Activated CD4-positive, CD25-positive, alpha-beta regulatory T cell (primary cell): ENCODE data around the gene HPSE2.
"Not testable (repeated sequence)": the region's sequence is repeated elsewhere in the genome, so short reads cannot be mapped to it uniquely, and the experiment has no call there.

Source experiments
- DNase-seq, 4 experiments: peaks; one replicate each; lab custom pipeline; 2025; lab: John Stamatoyannopoulos, UW

HPSE2 gene

GRCh38 chr10:98502535-98502934 lies 733.1 kb downstream of the HPSE2 start:
- DNase-seq: not testable (repeated sequence)

- DNase-seq: no peak
Measured at GRCh38 chr10:98492763-98493162, 742.9 kb downstream of the HPSE2 start.

GRCh38 chr10:98489561-98490481 lies 745.8 kb downstream of the HPSE2 start:
- DNase-seq: no peak

GRCh38 chr10:98488669-98489430 lies 746.8 kb downstream of the HPSE2 start:
- DNase-seq: no peak

- no peak for DNase-seq
Measured at GRCh38 chr10:98487649-98488048, 748.0 kb downstream of the HPSE2 start.

DNA sequence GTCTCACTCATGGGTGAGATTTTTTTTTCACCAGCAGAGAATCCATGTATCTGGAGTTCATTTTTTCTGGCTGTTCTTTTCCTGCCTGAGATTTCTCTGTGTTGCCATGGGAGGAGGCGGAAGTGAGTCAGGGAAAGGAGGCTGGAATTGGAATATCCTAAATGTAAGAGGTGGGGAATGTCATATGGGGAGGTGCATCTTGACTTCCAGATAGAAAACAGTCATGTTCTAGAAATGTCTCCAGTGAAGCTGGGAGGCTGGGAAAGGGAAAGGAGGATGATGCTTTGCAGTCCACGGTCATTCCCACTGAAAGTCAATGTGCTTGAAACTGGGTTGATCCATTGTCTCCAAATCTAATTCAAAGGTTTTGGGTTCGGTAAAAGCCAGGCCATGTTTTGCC lies 749.2 kb downstream of the HPSE2 start:
- no peak for DNase-seq

DNA sequence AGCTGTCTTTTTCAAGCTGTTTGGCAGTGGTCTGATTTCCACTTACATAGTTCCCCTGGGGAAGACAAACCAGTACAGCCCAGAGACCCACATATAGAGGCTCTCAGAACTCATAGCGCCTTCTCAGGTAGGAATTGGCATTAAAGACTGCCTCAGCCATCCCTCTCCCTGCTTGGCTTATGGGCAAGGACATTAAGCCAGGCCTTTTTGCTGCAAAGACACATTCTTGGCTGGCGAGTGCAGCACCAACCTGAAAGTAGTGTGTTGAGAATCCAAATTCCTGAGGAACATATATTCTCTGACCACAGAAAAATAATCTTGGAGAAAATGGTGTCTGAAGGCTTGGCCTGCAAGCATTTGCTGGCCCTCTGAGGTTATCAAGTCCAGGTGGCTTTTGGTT lies 749.7 kb downstream of the HPSE2 start:
- DNase-seq: no peak

DNA sequence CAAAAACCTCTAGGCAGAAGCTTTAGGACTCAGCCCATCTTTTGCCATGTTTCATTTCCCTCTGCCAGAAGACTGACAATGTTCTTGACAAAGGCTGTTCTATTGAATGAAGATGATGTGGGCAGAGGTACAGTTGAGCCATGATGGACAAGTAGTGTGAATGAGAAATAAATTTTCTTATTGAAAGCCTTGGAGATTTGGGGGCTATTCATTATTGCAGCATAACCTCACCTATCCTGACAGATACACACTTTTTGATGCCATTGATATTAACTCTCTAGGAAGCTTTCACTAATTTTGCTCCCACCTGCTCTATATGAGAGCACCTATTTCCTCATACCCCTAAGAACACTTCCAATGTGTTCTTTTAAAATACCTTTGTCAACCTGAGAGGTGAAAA lies 752.0 kb downstream of the HPSE2 start:
- DNase-seq: no peak

DNA sequence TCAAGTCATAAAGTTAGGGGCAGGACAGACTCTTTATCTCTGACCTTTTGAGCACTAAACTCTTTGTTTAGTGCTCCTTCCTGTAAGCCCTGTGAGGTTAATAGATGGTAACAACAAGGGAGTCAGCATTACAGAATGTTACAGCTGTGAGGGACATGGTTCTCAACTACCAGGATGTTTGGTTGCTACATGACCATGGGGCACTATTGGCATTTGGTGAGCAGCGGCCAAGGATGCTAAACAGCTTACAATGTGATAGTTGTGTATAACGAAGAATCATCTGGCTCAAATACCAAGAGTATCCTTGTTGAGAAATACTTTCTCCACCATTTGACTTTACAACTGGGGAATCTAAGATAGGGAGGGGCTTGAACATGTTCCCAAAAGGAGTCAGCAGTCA lies 753.6 kb downstream of the HPSE2 start:
- no peak for DNase-seq

DNA sequence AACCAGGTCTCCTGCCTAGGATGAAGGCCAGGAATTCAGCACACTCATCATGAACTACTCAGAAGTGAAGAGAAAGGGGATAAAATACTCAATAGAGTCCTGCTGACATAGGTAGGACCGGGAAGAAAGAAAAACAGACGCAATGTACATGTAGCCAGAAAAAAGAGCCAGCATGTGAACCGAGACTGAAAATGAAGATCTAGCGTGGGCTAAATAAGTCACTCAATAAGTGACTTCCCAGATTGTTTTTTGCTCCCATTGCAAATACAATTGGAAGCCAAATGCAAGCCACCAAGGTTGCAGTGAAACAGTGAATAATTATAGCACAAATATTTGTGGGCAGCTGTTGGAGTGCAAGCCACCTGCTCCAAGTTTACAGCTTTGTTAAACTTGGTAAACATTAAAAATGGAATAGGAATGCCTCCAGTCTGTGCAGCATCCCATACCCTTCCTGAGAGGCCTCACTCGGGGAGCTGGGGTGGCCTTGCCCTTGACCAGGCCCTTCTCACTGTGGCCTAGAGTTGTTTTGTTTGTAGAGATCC lies 754.2 kb downstream of the HPSE2 start:
- DNase-seq: no peak

DNA sequence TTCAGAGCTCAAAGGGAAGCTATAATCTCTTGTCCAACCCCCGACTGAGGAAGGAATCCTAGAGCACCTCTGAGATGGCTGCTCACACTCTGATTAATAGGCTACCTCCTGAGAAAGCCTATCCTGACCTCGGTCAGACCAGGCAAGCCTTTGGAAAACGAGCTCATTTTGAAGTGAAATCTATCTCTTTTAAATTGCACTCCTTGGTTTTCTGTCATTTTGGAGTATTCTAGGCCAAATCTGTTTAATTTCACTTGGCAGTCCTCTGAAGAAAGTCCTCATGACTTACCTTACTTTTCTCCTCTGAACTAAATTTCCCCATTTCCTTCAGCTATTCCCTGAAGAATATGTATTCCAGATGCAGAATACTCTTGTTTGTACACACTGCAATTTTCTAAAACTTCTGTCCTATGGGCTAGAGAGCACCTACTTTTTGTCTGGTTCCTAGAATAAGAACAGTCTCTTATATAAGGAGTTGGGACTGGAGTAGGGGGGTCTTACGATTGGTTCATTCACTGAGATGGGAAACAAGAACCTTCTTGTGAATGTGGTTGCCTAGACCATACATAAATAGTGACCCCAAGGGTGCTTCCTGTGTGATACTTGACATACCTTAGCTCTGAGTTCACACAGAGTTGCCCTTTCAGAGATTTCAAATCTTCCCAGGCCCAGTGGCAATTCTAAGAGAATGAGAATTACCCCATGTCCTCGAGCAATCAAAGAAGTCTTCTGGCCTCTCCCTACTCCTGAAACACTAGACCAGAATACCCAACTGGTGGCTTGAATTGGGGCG lies 757.0 kb downstream of the HPSE2 start:
- DNase-seq: no peak

GRCh38 chr10:98477861-98478260 lies 757.8 kb downstream of the HPSE2 start:
- DNase-seq: no peak

DNA sequence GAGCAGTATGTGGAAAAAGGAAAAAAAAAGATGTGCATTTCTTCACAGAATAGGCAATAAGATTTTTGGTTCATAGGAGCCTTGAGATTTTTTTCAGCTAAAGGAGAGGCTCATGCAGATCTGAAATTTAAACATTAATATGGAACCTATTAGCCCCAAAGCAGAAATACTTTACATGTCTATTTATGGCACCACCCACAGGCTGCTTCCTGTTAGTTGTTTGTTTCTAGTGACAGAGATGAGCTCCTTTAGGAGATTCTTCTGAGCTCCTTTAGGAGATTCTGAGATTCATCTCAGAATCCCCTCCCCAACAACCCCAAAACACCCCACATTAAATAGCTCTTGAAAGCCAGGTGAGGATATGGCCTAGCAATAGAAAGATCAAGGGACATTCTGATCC lies 761.0 kb downstream of the HPSE2 start:
- DNase-seq: no peak

DNA sequence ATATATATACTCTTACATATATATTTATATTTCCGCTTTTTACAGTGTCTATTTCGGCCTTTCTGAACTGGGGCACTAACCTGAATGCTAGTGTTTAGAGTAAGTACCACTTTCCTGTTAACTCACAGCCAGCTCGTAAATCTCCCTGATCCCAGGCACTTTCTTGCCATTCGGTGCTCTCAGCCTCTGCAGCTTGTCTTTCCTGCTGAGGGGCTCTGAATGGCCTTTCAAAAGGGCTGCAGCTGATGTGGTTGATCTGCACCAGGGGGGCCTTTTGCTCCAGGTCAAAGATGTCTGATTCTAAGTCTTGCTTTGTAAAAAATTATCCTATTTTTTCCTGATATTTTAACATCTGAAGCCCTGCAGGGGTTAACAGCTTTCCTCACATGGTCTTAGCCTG lies 763.5 kb downstream of the HPSE2 start:
- no peak for DNase-seq

DNA sequence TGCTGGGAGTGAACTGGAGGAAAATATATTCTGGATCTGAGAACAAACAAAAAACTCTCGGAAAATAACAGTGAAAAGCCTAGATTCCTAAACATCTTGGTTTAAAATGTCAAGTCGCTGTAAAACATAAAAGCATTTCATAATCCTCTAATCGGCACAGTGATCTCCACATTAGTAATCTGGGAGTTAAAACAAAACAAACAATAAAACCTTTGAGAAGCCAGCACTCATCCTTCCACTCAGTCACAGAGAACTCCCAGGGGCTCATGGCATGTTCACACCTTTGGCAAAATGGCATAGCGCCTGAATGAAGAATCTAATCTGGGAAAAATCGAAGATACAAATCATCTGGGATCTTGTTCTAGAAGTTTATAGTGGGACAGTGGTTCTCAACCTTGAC lies 764.8 kb downstream of the HPSE2 start:
- no peak for DNase-seq

GRCh38 chr10:98469001-98469931 lies 766.4 kb downstream of the HPSE2 start:
- no peak for DNase-seq

GRCh38 chr10:98467506-98468318 lies 767.9 kb downstream of the HPSE2 start:
- peak; percentile 22 to 39 (median 30) for DNase-seq

GRCh38 chr10:98466861-98467505 lies 768.7 kb downstream of the HPSE2 start:
- DNase-seq: no peak

DNA sequence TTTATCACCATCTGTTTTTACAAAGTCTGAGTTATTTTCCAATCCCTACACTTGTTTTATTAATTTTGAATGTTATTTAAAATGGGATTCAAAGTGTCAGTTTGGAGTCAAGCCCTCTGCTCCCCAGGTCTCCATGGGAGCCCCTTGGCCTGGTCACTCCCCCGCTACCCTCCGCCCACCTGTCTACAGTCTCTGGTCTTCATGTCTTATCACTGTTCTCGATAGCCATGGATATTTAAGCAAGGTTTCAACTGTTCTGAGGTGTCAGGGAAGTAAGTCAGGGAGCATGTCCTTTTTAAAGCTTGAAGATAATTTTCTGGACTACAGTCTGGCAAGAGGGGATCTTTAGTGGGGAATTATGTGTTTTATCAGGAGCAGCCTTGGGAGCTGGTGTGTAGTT lies 769.8 kb downstream of the HPSE2 start:
- DNase-seq: no peak
